HCEC 1CT (cell line): ENCODE results near the gene HECA.
"Not testable (repeated sequence)": the region's sequence is repeated elsewhere in the genome, so short reads cannot be mapped to it uniquely, and the experiment has no call there.

Source experiments
- DNase-seq: peaks from one replicate; pipeline ENCODE4 v3.0.0-alpha.2; 2017

HECA gene

GRCh38 chr6:139137706-139138105, 2.8 kb downstream of the HECA start:
- no peak for DNase-seq

- DNase-seq: not testable (repeated sequence)
Observed at GRCh38 chr6:139140854-139141253, 6.0 kb downstream of the HECA start.

- no peak for DNase-seq
Observed at GRCh38 chr6:139142262-139142661, 7.4 kb downstream of the HECA start.

GRCh38 chr6:139143111-139143510, 8.2 kb downstream of the HECA start:
- no peak for DNase-seq

- no peak for DNase-seq
Observed at GRCh38 chr6:139144490-139145085, 9.7 kb downstream of the HECA start.

GRCh38 chr6:139145661-139146060, 10.8 kb downstream of the HECA start:
- DNase-seq: no peak

- DNase-seq: no peak
Observed at GRCh38 chr6:139146317-139146726, 11.4 kb downstream of the HECA start.

- no peak for DNase-seq
Observed at GRCh38 chr6:139147628-139148027, 12.7 kb downstream of the HECA start.

- no peak for DNase-seq
Observed at GRCh38 chr6:139148557-139149235, 13.8 kb downstream of the HECA start.

GRCh38 chr6:139149383-139149782, 14.5 kb downstream of the HECA start:
- DNase-seq: no peak

GRCh38 chr6:139150920-139151319, 16.0 kb downstream of the HECA start:
- DNase-seq: no peak

GRCh38 chr6:139151425-139152087, 16.7 kb downstream of the HECA start:
- no peak for DNase-seq

- peak; percentile 30 for DNase-seq
Observed at GRCh38 chr6:139152088-139152891, 17.4 kb downstream of the HECA start.

GRCh38 chr6:139152892-139153271, 18.0 kb downstream of the HECA start:
- DNase-seq: no peak

- peak; percentile 40 for DNase-seq
Observed at GRCh38 chr6:139153855-139154254, 19.0 kb downstream of the HECA start.

- no peak for DNase-seq
Observed at GRCh38 chr6:139154881-139155547, 20.1 kb downstream of the HECA start.

GRCh38 chr6:139156102-139156501, 21.2 kb downstream of the HECA start:
- DNase-seq: no peak

- DNase-seq: no peak
Observed at GRCh38 chr6:139156551-139156950, 21.7 kb downstream of the HECA start.

GRCh38 chr6:139157086-139157485, 22.2 kb downstream of the HECA start:
- DNase-seq: not testable (repeated sequence)

- no peak for DNase-seq
Observed at GRCh38 chr6:139159016-139159415, 24.1 kb downstream of the HECA start.

GRCh38 chr6:139161169-139161568, 26.3 kb downstream of the HECA start:
- DNase-seq: no peak

- DNase-seq: no peak
Observed at GRCh38 chr6:139161817-139162284, 27.0 kb downstream of the HECA start.

- no peak for DNase-seq
Observed at GRCh38 chr6:139164001-139164400, 29.1 kb downstream of the HECA start.
